Measurements from ENCODE around the gene POLR3K. TPM values are rescaled to one million over a fixed set of nuclear protein-coding genes. Genes with fewer than 3 reads are reported as not detected.

POLR3K gene
- polyA plus RNA-seq, 1 of the 3 experiments (the other 2 are of a cell fraction), result 54.5 TPM

DNA sequence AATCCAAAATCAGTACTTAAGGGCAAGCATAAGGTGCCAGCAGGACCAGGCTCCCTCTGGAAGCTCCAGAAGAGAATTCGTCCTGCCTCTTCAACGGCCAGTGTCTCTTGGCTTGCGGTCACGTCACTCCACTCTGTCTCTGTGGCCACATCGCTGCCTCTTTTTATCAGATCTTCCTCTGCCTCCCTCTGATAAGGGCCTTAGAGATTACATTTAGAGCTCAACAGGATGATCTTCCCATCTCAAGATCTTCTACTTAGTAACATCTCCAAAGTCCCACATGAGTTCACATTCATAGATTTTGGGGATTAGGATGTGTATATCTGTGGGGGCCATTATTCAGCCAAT lies 41.5 kb upstream of the POLR3K start:
- Histone ChIP-seq H3K9ac (no peak overlapping the region), H3K9me2 (no peaks in the 10 kb centered on the region), H3K4me2 (no peak overlapping the region), H3K27me3 (ENCODE audit: insufficient read depth) (no peaks in the 10 kb centered on the region), H3K27ac (ENCODE audit: low read depth in 2 of 2, low read length in 1 of 2) (no peak overlapping the region), H3K4me3 (ENCODE audit: low read depth in 2 of 2, low read length in 1 of 2) (no peak overlapping the region), H3K9me3 (no peaks in the 10 kb centered on the region), H3K36me3 (replicated peaks in 1 of 2; ENCODE audit: control insufficient read depth in 1 of 2, insufficient read depth in 2 of 2, low read length in 1 of 2) (peaks cover 0 to 9% of the 10 kb centered on the region in 2 experiments), H2AFZ (ENCODE audit: low read depth) (no peak overlapping the region), H3K79me2 (ENCODE audit: insufficient read depth) (no peaks in the 10 kb centered on the region), H3F3A (replicated peaks; ENCODE audit: insufficient read depth) (peaks cover 8% of the 10 kb centered on the region), H3K4me1 (ENCODE audit: control insufficient read depth in 1 of 2, insufficient read depth in 2 of 2, low read depth in 1 of 2, low read length in 1 of 2) (peaks cover 0 to 11% of the 10 kb centered on the region in 2 experiments; a peak in 1 of 4 replicates), H4K20me1 (ENCODE audit: insufficient read depth) (peaks cover 9% of the 10 kb centered on the region; the same call in 1 of the 2 replicates)
- 97% methylated on average over 5 of the region's 5 CpGs for WGBS (ENCODE audit: low lambda C conversion rate)
- no peak for DNase-seq
- POLR2A ChIA-PET, result no interaction called here
- TF ChIP-seq, protein P1, sequence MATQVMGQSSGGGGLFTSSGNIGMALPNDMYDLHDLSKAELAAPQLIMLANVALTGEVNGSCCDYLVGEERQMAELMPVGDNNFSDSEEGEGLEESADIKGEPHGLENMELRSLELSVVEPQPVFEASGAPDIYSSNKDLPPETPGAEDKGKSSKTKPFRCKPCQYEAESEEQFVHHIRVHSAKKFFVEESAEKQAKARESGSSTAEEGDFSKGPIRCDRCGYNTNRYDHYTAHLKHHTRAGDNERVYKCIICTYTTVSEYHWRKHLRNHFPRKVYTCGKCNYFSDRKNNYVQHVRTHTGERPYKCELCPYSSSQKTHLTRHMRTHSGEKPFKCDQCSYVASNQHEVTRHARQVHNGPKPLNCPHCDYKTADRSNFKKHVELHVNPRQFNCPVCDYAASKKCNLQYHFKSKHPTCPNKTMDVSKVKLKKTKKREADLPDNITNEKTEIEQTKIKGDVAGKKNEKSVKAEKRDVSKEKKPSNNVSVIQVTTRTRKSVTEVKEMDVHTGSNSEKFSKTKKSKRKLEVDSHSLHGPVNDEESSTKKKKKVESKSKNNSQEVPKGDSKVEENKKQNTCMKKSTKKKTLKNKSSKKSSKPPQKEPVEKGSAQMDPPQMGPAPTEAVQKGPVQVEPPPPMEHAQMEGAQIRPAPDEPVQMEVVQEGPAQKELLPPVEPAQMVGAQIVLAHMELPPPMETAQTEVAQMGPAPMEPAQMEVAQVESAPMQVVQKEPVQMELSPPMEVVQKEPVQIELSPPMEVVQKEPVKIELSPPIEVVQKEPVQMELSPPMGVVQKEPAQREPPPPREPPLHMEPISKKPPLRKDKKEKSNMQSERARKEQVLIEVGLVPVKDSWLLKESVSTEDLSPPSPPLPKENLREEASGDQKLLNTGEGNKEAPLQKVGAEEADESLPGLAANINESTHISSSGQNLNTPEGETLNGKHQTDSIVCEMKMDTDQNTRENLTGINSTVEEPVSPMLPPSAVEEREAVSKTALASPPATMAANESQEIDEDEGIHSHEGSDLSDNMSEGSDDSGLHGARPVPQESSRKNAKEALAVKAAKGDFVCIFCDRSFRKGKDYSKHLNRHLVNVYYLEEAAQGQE (IDR thresholded peaks at IDR 0.05; ENCODE audit: low read depth, low read length), result no peak
- no peak for TF ChIP-seq TAF1 (IDR thresholded peaks at IDR 0.05; ENCODE audit: borderline replicate concordance, low read depth, low read length)
- TF ChIP-seq, protein P2, sequence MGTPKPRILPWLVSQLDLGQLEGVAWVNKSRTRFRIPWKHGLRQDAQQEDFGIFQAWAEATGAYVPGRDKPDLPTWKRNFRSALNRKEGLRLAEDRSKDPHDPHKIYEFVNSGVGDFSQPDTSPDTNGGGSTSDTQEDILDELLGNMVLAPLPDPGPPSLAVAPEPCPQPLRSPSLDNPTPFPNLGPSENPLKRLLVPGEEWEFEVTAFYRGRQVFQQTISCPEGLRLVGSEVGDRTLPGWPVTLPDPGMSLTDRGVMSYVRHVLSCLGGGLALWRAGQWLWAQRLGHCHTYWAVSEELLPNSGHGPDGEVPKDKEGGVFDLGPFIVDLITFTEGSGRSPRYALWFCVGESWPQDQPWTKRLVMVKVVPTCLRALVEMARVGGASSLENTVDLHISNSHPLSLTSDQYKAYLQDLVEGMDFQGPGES (IDR thresholded peaks at IDR 0.05; ENCODE audit: low read depth, low read length), result no peak
- no peak for TF ChIP-seq TEAD4 (IDR thresholded peaks at IDR 0.05; ENCODE audit: borderline replicate concordance, insufficient read depth)
- TF ChIP-seq, protein P3, sequence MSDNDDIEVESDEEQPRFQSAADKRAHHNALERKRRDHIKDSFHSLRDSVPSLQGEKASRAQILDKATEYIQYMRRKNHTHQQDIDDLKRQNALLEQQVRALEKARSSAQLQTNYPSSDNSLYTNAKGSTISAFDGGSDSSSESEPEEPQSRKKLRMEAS (IDR thresholded peaks at IDR 0.05; ENCODE audit: low read depth), result no peak
- no peak for TF ChIP-seq FOSL2 (IDR thresholded peaks at IDR 0.05; ENCODE audit: borderline replicate concordance, low read depth)
- TF ChIP-seq FOXM1 (IDR thresholded peaks at IDR 0.05; ENCODE audit: low read depth), result no peak
- no peak for TF ChIP-seq RCOR1 (IDR thresholded peaks at IDR 0.05; ENCODE audit: low read length)
- no peak for TF ChIP-seq YY1 (IDR thresholded peaks at IDR 0.05; ENCODE audit: low read depth)
- no peak for TF ChIP-seq SMC3 (IDR thresholded peaks at IDR 0.05; ENCODE audit: low read depth, low read length)
- TF ChIP-seq MEF2A (IDR thresholded peaks at IDR 0.05; ENCODE audit: borderline replicate concordance, low read depth), result no peak
- no peak for TF ChIP-seq POLR2AphosphoS5 (IDR thresholded peaks at IDR 0.05; ENCODE audit: low read depth, low read length)
- CTCF ChIA-PET, result interaction anchor here (1.4 to 27.8 kb wide), 6 partner anchors 13 to 133 kb away, joined by 3 to 793 read pairs (median 6); partner anchors contain the start of genes HBQ1, MPG and RHBDF1
